COLO668 (cell line): Measurements from ENCODE around the gene DEFB112.

Experiments used
- DNase-seq: peaks from one replicate; lab custom pipeline; 2025; ENCODE audit not compliant: unreplicated experiment; lab: John Stamatoyannopoulos, UW

The DEFB112 gene, protein sequence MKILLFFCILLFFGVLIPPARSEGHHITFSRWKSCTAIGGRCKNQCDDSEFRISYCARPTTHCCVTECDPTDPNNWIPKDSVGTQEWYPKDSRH

GRCh38 chr6:50049829-50050228, at the start of gene DEFB112:
Gene DEFB112, minus strand, starts transcription at chr6:50049929. Its CDS starts 60 bp downstream, at chr6:50049869.
- DNase-seq, result no peak

- DNase-seq, result no peak
Observed at GRCh38 chr6:50098641-50098993, 48.9 kb upstream of the DEFB112 start.

GRCh38 chr6:50097966-50098640, 48.4 kb upstream of the DEFB112 start:
- no peak for DNase-seq

DNA sequence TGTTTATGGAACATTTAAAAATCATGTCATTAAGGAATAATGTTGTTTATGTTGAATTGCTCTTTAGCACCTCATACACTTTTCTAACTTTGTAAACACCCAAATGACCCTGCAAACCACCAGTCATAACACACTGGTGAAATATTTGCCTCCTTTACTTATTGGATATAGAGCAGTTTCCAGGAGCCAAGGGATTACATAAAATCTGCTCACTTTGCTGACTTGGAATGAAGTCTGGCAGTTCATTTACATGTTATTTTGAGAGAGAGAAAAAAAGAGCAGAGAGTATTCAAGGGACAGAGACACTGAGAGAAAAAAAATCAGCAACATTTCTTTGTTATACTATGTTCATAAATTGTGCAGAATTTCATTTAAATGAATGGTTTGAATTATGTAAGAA, 46.6 kb upstream of the DEFB112 start:
- DNase-seq, result no peak

GRCh38 chr6:50093938-50094272, 44.2 kb upstream of the DEFB112 start:
- no peak for DNase-seq

- no peak for DNase-seq
Observed at GRCh38 chr6:50093116-50093937, 43.6 kb upstream of the DEFB112 start.

- no peak for DNase-seq
Observed at GRCh38 chr6:50091641-50092040, 41.9 kb upstream of the DEFB112 start.

GRCh38 chr6:50089911-50090310, 40.2 kb upstream of the DEFB112 start:
- DNase-seq, result no peak

DNA sequence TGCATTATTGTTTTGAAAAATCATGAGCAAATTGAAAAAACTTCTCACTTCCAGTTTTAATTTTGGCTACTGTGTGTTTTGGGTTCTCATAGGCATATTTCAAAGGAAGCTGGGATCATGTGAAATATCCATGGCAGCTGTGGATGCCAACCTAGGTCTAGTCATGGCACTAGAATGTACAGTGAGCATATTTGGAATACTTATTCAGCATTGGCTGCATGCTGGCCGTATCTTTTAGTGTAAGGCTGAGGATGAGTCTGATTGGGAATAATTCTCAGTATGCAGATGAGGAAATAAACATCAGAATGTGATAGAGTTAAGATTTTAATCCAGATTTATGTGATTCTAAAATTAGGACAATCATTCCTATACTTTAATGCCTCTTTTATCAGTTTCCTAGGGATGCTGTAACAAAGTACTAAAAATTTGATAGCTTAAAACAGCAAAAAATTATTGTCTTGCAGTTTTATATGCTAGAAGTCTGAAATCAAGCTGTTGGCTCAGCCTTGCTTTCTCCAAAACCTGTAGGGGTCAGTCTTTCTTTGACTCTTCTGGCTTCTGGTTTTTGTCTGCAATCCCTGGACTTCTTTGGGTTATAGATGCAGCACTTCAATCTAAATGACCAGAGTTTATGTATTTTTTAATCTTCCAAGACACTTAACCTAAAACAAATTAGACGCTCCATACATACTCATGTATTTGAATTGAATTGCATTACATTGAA, 37.7 kb upstream of the DEFB112 start:
- DNase-seq, result no peak

GRCh38 chr6:50077385-50077784, 27.7 kb upstream of the DEFB112 start:
- no peak for DNase-seq

DNA sequence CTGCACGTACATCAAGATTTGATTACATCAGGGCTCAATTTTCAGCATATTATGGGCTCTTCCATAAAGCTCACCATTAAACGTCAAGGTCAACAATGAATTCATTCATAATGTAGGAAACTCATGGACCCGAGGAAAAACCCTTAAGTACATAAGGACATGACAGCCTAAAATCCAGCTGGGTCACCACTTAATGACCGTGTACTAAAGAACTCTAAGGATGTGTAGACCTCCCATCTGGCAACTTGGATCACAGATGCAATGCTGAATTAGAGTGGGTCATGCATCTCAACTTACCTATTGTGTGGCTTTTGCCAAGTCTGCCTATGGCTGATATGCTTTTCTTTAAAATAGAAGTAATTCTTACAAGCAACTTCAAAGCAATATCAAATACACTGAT, 26.7 kb upstream of the DEFB112 start:
- no peak for DNase-seq

DNA sequence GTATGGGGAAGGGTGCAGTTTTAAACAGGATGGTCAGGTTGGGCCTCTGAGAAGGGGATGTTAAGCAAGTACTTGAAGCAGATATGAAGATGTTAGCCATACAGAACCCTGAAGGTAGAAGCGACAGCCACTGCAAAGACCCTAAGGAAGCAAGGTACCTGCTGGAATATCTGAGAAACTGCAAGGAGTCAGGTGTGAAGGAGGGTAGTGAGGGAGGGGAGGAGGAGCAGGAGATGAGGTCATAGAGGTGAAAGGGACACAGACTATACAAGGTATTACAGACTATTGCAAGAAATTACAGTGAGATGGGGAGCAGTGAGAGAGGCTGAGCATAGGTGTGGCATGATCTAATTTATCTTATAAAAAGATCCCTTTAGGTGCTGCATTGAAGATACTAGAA, 22.2 kb upstream of the DEFB112 start:
- no peak for DNase-seq

DNA sequence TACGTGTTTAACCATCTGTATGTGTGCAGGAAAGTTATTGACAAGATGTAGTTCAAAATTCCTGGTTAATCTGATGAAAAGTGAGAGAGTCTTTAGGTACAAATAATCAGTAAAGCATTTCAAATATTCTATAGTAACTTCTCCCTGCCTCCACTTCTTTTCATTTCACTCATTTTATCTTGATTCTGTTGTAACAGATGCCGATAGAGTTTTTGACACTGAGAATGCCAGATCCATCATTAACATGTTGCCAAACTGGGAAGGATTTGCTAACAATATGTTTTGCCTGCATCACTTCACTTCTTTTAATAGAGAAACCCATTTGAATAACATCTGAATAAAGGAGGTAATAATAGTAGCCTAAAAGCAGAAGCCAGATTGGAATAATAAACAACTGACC, 20.4 kb upstream of the DEFB112 start:
- DNase-seq, result no peak

- DNase-seq, result no peak
Observed at GRCh38 chr6:50062051-50062450, 12.3 kb upstream of the DEFB112 start.

DNA sequence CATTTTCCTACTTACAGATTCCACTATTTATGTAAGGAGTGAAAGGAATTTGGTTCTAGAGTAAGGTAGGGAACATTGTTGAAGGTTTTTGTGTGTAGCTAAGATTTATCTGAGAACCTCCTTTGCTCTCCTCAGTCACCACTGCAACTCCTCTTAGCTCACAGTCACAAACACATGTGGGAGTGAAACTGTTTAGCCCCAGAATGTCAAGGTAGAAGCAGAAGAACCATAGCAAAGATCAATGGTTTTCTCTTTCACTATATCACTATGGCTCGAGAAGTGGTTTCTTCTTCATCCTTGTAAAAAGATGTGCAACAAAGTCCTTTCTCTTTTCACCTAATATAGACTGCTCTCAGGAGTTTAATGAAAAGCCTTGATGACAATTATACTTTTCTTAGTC, 6.5 kb upstream of the DEFB112 start:
- DNase-seq, result no peak

GRCh38 chr6:50047026-50047425, 2.7 kb downstream of the DEFB112 start:
- no peak for DNase-seq

DNA sequence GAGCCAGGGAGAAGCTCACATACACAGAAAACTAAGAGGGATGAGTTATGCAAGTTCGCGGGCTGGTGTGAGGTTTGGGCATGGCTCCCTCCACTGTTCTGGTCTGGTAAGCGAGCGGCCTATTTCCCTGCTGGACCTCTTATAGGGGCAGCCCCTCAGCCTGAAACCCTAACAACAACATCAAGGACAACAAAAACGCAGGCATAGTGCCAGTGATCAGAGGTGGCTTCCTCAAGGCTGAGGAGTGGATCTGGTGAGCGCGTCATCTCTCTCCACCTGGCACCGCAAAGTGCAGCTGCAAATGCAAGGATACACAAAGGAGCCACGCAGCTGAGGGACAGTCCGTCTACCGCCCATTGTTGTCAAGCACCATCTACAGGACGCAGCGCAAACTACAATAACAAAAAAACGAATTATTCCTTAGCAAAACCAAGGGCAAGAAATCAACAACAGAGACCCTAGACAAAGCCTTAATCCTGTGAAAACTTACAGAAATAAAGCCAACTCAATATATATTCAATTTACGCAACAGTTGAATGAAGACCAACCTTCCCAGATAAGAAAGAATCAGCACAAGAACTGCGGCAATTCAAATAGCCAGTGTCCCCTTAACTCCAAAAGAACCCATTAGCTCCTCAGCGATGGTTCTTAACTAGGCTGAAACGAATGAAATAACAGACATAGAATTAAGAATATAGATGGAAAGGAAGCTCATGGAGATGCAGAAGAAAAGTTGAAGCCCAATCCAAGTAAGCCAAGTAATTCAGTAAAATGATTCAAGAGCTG, 18.8 kb downstream of the DEFB112 start:
- DNase-seq, result peak; percentile 25

GRCh38 chr6:50030350-50030749, 19.4 kb downstream of the DEFB112 start:
- no peak for DNase-seq

GRCh38 chr6:50025258-50025657, 24.5 kb downstream of the DEFB112 start:
- DNase-seq, result no peak

DNA sequence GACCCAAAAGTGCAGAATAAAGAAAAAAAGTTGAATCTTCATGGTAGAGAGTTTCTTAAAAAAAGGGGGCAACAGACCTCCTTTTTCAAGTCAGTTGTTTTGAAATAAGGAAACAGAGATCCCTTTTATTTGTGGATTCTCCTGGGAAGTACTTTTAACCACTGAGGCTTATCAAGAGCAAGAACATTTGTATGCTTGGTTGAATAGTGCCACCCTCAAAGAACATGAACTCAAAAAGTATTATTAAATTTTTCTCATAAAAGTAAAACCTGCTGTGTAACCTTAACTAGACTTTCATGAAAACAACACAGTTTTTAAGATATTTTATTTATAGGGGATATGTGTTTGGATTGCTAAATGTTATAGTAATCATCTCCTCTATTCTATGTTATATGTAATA, 27.8 kb downstream of the DEFB112 start, which contains the start of gene DEFB110:
Gene DEFB110, minus strand, starts transcription at position 101 of the 400 bp plus-strand sequence. Its CDS starts 59 bp downstream, at position 42.
- DNase-seq, result no peak

DNA sequence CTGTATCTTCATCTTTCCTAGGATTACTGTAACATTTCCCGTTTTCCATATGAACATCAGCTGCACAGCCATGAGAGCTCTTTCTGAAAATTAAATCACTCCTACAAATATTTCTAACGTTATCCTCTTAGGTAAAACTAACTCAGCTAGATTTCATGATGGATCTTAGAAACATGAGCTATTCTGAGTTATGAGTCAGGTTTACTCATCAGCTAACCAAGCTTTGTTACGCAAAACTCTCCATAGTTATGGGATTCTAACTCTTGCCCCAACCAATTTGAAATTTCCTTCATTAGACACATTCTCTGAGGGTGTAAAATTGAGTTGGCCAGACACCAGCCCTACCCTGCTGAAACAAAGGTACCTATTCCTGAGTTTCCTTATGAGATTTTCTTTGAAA, 41.9 kb downstream of the DEFB112 start:
- DNase-seq, result no peak
